ENCODE results near the gene GATA6. TPM values are rescaled to one million over a fixed set of nuclear protein-coding genes. Genes with fewer than 3 reads are reported as not detected.

GATA6 gene
- total and polyA plus RNA-seq, 2 of the 13 experiments (the other 11 are each of a cell fraction or from before 2014, with no cell fraction given) = 0.84 to 3.2 TPM

GRCh38 chr18:22175346-22175745, 6.0 kb downstream of the GATA6 start (continued):
- TF ChIP-seq, protein P1, sequence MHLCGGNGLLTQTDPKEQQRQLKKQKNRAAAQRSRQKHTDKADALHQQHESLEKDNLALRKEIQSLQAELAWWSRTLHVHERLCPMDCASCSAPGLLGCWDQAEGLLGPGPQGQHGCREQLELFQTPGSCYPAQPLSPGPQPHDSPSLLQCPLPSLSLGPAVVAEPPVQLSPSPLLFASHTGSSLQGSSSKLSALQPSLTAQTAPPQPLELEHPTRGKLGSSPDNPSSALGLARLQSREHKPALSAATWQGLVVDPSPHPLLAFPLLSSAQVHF (CRISPR knock-in tag; IDR thresholded peaks at IDR 0.05) = no peak
- TF ChIP-seq ADNP (CRISPR knock-in tag; IDR thresholded peaks at IDR 0.05) = no peak
- no peak for TF ChIP-seq GPN1 (CRISPR knock-in tag; IDR thresholded peaks at IDR 0.05; ENCODE audit: borderline replicate concordance)
- TF ChIP-seq ZNF790 (CRISPR knock-in tag; IDR thresholded peaks at IDR 0.05; ENCODE audit: borderline replicate concordance) = no peak
- TF ChIP-seq ZNF232 (CRISPR knock-in tag; IDR thresholded peaks at IDR 0.05; ENCODE audit: borderline replicate concordance) = no peak
- TF ChIP-seq ZNF44 (CRISPR knock-in tag; IDR thresholded peaks at IDR 0.05) = no peak
- TF ChIP-seq, protein P2, sequence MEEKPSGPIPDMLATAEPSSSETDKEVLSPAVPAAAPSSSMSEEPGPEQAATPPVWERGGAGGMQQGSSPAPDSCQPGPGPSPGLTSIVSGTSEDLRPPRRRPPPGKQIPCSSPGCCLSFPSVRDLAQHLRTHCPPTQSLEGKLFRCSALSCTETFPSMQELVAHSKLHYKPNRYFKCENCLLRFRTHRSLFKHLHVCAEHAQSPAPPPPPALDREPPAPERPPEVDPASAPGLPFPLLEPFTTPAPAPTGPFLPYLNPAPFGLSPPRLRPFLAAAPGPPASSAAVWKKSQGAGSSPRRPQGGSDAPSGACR (CRISPR knock-in tag; IDR thresholded peaks at IDR 0.05) = no peak
- TF ChIP-seq ZNF225 (CRISPR knock-in tag; IDR thresholded peaks at IDR 0.05) = no peak
- no peak for TF ChIP-seq ZNF383 (CRISPR knock-in tag; IDR thresholded peaks at IDR 0.05; ENCODE audit: borderline replicate concordance)
- no peak for TF ChIP-seq MAZ (IDR thresholded peaks at IDR 0.05; ENCODE audit: borderline replicate concordance, low read depth, low read length)
- no peak for TF ChIP-seq MAZ (CRISPR knock-in tag; IDR thresholded peaks at IDR 0.05; ENCODE audit: low read depth)
- peak; percentile 79 for TF ChIP-seq CREM (IDR thresholded peaks at IDR 0.05)
- no peak for TF ChIP-seq CREM (CRISPR knock-in tag; IDR thresholded peaks at IDR 0.05)
- TF ChIP-seq, protein P3, sequence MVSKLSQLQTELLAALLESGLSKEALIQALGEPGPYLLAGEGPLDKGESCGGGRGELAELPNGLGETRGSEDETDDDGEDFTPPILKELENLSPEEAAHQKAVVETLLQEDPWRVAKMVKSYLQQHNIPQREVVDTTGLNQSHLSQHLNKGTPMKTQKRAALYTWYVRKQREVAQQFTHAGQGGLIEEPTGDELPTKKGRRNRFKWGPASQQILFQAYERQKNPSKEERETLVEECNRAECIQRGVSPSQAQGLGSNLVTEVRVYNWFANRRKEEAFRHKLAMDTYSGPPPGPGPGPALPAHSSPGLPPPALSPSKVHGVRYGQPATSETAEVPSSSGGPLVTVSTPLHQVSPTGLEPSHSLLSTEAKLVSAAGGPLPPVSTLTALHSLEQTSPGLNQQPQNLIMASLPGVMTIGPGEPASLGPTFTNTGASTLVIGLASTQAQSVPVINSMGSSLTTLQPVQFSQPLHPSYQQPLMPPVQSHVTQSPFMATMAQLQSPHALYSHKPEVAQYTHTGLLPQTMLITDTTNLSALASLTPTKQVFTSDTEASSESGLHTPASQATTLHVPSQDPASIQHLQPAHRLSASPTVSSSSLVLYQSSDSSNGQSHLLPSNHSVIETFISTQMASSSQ (IDR thresholded peaks at IDR 0.05; ENCODE audit: low read depth) = peak; percentile 37; the same call in 1 of the 2 replicates
- TF ChIP-seq, protein P3 (CRISPR knock-in tag; IDR thresholded peaks at IDR 0.05; ENCODE audit: borderline replicate concordance) = peak; percentile 43; the same call in 1 of the 2 replicates
- peak; percentile 59 for TF ChIP-seq PITX1 (CRISPR knock-in tag; IDR thresholded peaks at IDR 0.05)
- no peak for TF ChIP-seq DNMT3B (CRISPR knock-in tag; conservative IDR thresholded peaks at IDR 0.05)
- TF ChIP-seq IKZF4 (CRISPR knock-in tag; IDR thresholded peaks at IDR 0.05; ENCODE audit: borderline replicate concordance, low read depth, not compliant biosample characterization) = no peak
- peak; percentile 60 for TF ChIP-seq RFX3 (CRISPR knock-in tag; IDR thresholded peaks at IDR 0.05)
- 0 out of 2 replicates have a peak, but pooled peaks have one; percentile 19 for TF ChIP-seq POGZ (CRISPR knock-in tag; IDR thresholded peaks at IDR 0.05)
- TF ChIP-seq JUND (CRISPR knock-in tag; IDR thresholded peaks at IDR 0.05) = no peak
- TF ChIP-seq DMTF1 (CRISPR knock-in tag; IDR thresholded peaks at IDR 0.05) = no peak
- no peak for TF ChIP-seq ZNF24 (IDR thresholded peaks at IDR 0.05)
- TF ChIP-seq THAP11 (CRISPR knock-in tag; IDR thresholded peaks at IDR 0.05) = no peak
- no peak for TF ChIP-seq FOXP1 (IDR thresholded peaks at IDR 0.05)
- TF ChIP-seq FOXP1 (CRISPR knock-in tag; IDR thresholded peaks at IDR 0.05) = peak; percentile 86
- TF ChIP-seq GATA4 (IDR thresholded peaks at IDR 0.05; ENCODE audit: borderline replicate concordance, low read depth) = peak; percentile 41; the same call in 1 of the 2 replicates
